Left renal cortex interstitium (tissue), 4 donors: ENCODE results near the gene MAGEC1. TPM values are rescaled to one million over a fixed set of nuclear protein-coding genes. Genes with fewer than 3 reads are reported as not detected.

Source experiments
- polyA plus RNA-seq, 4 donors: library from polyadenylated mRNA; unstranded; fragments of 120-200 nt; gene quantifications; one replicate each; pipeline ENCODE4 v1.2.1, GENCODE V29; 2013; ENCODE audit not compliant: insufficient read length in 4 of 4

MAGEC1 gene
- polyA plus RNA-seq, 4 donors = not detected

Other genes starting within 250 kb of the MAGEC1 start
- gene SPANXD, start 205.2 kb upstream of the MAGEC1 start, polyA plus RNA-seq = not detected
- under 1 TPM in 3 of 4 donors, not detected in 1; 0.16 to 0.96 (median 0.24) TPM for gene MAGEC3, start 65.6 kb upstream of the MAGEC1 start, polyA plus RNA-seq